Nephron progenitor cell (in vitro differentiated cells): ENCODE measurements around the gene CCDC171.

Experiments used
- DNase-seq: peaks from one replicate; pipeline ENCODE4 v3.0.0; 2021
- H3K27ac Mint-ChIP-seq: 2 replicates; pipeline ENCODE4 v1.8.0; 2021; ENCODE audit warnings: mild to moderate bottlenecking, moderate library complexity, mixed read lengths
- H3K27me3 Mint-ChIP-seq: 2 replicates; pipeline ENCODE4 v1.8.0; 2021; ENCODE audit warnings: mild to moderate bottlenecking, low read depth, mixed read lengths; ENCODE audit not compliant: poor library complexity
- H3K36me3 Mint-ChIP-seq: 2 replicates; pipeline ENCODE4 v1.8.0; 2021; ENCODE audit warnings: low read depth, mixed read lengths
- H3K4me1 Mint-ChIP-seq: 2 replicates; pipeline ENCODE4 v1.8.0; 2021; ENCODE audit warnings: mixed read lengths
- H3K4me3 Mint-ChIP-seq: 2 replicates; pipeline ENCODE4 v1.8.0; 2021; ENCODE audit warnings: mild to moderate bottlenecking, moderate library complexity, mixed read lengths
- H3K9me3 Mint-ChIP-seq: 2 replicates; pipeline ENCODE4 v1.8.0; 2021; ENCODE audit warnings: mild to moderate bottlenecking, moderate library complexity, mixed read lengths
- TF ChIP-seq, protein P1 (sequence below): fragments of 200-600 bp; sonication (generic); IDR thresholded peaks from 2 replicates; pipeline ENCODE4 v1.5.0; 2021; ENCODE audit warnings: antibody characterized with exemption

CCDC171 gene

DNA sequence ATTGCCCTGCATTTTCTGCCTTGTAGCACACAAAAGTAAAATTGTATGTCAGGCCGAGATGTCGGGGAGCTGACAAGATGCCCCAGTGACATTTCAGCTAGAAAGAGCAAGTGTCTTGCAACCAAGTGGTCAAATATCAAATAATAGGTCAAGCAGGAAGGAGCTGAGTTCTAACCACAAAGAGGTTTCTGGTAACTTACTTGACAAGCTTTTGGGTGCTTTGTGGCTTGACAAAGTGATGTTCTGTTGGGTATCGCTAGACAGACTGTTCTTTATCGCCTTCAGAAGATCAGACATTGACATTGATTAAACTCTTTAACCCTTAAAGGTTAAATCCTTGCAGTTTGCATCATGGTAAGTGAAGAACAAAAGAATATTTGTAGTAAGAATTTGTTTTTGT is 419.9 kb downstream of the CCDC171 start:
- Mint-ChIP-seq H3K27me3 (no peaks in the 10 kb centered on the region), H3K36me3 (no peaks in the 10 kb centered on the region), H3K4me1 (peaks cover 34% of the 10 kb centered on the region), H3K4me3 (no peak overlapping the region), H3K27ac (peak overlapping the region; percentile 13), H3K9me3 (no peaks in the 10 kb centered on the region)
- no peak for DNase-seq
- TF ChIP-seq, protein P1, sequence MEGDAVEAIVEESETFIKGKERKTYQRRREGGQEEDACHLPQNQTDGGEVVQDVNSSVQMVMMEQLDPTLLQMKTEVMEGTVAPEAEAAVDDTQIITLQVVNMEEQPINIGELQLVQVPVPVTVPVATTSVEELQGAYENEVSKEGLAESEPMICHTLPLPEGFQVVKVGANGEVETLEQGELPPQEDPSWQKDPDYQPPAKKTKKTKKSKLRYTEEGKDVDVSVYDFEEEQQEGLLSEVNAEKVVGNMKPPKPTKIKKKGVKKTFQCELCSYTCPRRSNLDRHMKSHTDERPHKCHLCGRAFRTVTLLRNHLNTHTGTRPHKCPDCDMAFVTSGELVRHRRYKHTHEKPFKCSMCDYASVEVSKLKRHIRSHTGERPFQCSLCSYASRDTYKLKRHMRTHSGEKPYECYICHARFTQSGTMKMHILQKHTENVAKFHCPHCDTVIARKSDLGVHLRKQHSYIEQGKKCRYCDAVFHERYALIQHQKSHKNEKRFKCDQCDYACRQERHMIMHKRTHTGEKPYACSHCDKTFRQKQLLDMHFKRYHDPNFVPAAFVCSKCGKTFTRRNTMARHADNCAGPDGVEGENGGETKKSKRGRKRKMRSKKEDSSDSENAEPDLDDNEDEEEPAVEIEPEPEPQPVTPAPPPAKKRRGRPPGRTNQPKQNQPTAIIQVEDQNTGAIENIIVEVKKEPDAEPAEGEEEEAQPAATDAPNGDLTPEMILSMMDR = no peak

DNA sequence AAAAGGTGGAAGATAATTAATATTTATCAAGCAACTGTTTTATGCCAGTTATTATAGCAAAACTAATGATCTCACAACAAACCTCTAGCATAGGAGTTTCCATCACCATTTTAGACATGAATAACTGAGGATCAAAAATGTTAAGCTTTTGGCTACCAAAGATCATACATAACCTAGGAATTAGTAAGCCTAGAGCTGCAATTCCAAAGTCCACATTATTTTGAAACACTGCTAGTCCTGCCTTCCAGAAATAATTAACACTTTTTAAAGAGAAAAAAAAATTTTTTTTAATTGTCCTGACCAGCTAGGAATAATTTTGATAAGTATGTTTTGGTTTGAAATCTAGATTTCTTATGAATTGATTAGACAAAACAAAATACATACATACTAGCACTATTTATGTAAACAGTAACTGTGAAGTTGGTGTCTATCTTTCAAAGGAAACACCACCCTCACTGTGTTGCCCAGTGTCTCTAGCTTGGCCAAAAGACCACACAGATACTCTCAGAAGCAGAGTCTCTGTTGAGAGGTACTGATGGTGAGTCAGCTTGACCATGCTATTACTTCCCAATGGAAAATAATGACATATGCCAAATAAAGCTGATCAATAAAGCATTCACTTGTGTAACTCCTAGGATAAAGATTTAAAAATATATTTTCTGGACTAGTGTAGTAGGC is 422.4 kb downstream of the CCDC171 start:
- no peaks in the 10 kb centered on the region for H3K9me3 Mint-ChIP-seq
- no peaks in the 10 kb centered on the region for H3K27me3 Mint-ChIP-seq
- no peak overlapping the region for H3K4me3 Mint-ChIP-seq

DNA sequence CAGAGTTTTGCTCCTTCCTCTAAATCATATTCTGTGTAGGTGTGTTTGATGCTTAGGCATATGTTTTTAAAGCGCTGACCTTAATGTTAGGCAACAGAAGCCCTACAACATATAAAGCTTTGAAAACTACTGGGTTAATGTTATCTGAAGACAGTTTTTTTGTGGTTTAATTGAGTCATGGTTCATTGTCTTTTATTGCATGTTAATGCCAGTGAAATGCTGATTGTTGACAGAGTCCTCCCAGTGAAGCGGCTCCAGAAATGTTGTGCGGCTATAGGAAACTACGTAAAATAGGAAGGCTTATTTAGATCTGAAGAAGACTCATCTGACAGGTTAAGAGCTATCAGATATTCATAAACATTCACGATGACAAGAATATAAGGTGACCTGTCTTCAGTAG is 424.6 kb downstream of the CCDC171 start:
- H3K27ac Mint-ChIP-seq = no peak overlapping the region
- H3K9me3 Mint-ChIP-seq = peaks cover 9% of the 10 kb centered on the region
- H3K36me3 Mint-ChIP-seq = peaks cover 5% of the 10 kb centered on the region
- peak overlapping the region; percentile 24 for H3K4me3 Mint-ChIP-seq
- peaks cover 47% of the 10 kb centered on the region for H3K4me1 Mint-ChIP-seq
- TF ChIP-seq, protein P1 = no peak
- DNase-seq = peak; percentile 10
- H3K27me3 Mint-ChIP-seq = no peaks in the 10 kb centered on the region

More for the DNA sequence above, 422.4 kb downstream of the CCDC171 start:
- no peak for DNase-seq
- Mint-ChIP-seq H3K27ac (no peak overlapping the region), H3K36me3 (no peaks in the 10 kb centered on the region), H3K4me1 (peaks cover 47% of the 10 kb centered on the region)
- TF ChIP-seq, protein P1 = no peak

DNA sequence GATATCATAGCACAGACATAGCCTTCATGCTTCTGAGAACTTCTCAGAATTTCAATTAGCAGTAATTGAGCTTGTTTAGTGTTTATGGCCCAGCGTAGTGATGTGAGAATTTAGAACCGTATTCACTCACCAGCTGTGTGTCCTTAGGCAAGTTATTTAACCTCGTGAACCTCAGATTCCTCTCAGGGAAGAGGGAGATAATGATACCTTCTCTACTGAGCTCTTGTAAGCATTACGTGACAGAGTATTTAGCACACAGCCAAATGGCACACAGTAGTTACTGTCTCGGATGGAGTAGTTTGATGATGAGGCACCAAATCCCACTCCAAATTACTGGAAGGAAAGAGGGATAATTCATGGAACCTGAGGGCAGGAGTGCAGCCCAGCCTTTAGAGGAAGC is 429.3 kb downstream of the CCDC171 start:
- TF ChIP-seq, protein P1 = no peak
- Mint-ChIP-seq H3K4me1 (peaks cover 37% of the 10 kb centered on the region), H3K9me3 (peaks cover 11% of the 10 kb centered on the region), H3K36me3 (peaks cover 5% of the 10 kb centered on the region), H3K4me3 (no peak overlapping the region), H3K27ac (no peak overlapping the region), H3K27me3 (no peaks in the 10 kb centered on the region)
- no peak for DNase-seq

DNA sequence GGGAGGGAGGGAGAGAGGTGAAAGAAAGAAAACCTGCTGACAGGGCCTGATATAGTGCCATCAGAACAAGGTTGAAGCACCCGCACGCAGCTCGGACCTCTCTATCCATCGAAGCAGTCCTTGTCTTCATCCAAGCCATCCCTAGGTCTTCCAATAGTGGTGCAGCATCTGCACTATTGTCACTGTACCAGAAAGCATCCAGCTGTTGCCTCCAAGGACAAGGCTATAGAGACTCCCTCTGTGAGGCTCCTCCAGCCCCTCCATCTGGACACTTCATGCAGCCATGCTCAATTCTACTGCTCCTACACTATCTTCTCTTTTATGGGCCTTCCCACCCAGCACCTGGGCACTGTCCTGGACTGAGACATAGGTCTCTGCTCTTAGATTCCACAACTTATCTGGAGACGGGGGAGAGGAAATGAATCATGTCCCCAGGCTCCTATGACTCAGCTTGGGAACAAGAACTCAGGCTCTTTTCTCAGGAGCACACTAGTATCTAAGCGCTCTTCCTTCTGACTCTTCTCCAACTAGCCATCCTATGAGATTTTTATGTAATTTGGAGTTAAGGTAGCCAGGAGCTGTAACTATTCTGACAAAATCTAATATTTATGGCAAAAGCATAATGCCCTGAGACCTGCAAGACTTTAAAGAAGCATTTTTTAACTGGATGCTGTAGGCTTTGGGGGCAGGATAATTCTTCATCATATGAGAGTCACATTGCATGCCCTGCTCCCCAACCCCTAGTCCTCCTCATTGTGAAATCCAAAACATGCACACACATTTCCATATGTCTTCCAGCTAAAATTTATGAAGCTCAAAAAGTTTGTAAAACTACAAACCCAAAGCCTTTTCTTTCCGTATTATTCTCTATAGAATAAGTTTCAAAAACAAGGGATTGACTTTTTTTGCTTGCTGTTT is 446.8 kb downstream of the CCDC171 start:
- H3K27ac Mint-ChIP-seq = no peak overlapping the region
- peaks cover 11% of the 10 kb centered on the region for H3K9me3 Mint-ChIP-seq
- TF ChIP-seq, protein P1 = no peak
- DNase-seq = no peak
- H3K27me3 Mint-ChIP-seq = peaks cover 12% of the 10 kb centered on the region
- no peaks in the 10 kb centered on the region for H3K4me1 Mint-ChIP-seq
- H3K36me3 Mint-ChIP-seq = no peaks in the 10 kb centered on the region
- H3K4me3 Mint-ChIP-seq = no peak overlapping the region
